Activated CD4-positive, alpha-beta T cell treated with anti-CD3 and anti-CD28 coated beads, Interleukin-2, amount 10 ng/mL, durations not matched to agents 24 days and 14 days (primary cell): ENCODE results near the gene DDIT3. TPM values are rescaled to one million over a fixed set of nuclear protein-coding genes. Genes with fewer than 3 reads are reported as not detected.
"Not testable (repeated sequence)": the region's sequence is repeated elsewhere in the genome, so short reads cannot be mapped to it uniquely, and the experiment has no call there.

Experiments
- DNase-seq: peaks from one replicate; pipeline ENCODE4 v3.0.0; 2022
- H3K27ac Mint-ChIP-seq: one replicate; pipeline ENCODE4 v1.8.0; 2022; ENCODE audit warnings: mild to moderate bottlenecking, mixed read lengths
- H3K27me3 Mint-ChIP-seq: one replicate; pipeline ENCODE4 v1.8.0; 2022; ENCODE audit warnings: mixed read lengths
- H3K36me3 Mint-ChIP-seq: one replicate; pipeline ENCODE4 v1.8.0; 2022; ENCODE audit warnings: low read depth, mild to moderate bottlenecking, mixed read lengths
- H3K4me1 Mint-ChIP-seq: one replicate; pipeline ENCODE4 v1.8.0; 2021; ENCODE audit warnings: mixed read lengths
- H3K4me3 Mint-ChIP-seq: one replicate; pipeline ENCODE4 v1.8.0; 2022; ENCODE audit warnings: mild to moderate bottlenecking, moderate library complexity, mixed read lengths
- H3K9me3 Mint-ChIP-seq: one replicate; pipeline ENCODE4 v1.8.0; 2021; ENCODE audit warnings: mixed read lengths
- intact Hi-C: fragments of 100-400 bp; cut with micrococcal nuclease; formaldehyde crosslinking; loops from one replicate; pipeline ENCODE4 v1.15.1; 2023
- total RNA-seq: library from RNA; stranded (reverse); gene quantifications from 2 replicates; pipeline ENCODE4 v1.2.3, GENCODE V29; 2022

The DDIT3 gene
- 15.3 and 16.7 TPM in 2 replicates for total RNA-seq

- Mint-ChIP-seq H3K27me3 (no peaks in the 10 kb centered on the region), H3K36me3 (peaks cover 61% of the 10 kb centered on the region), H3K4me3 (peak within 1 kb of the TSS; percentile 97), H3K27ac (peak within 1 kb of the TSS; percentile 100), H3K9me3 (no peaks in the 10 kb centered on the region), H3K4me1 (peaks cover 56% of the 10 kb centered on the region)
- intact Hi-C loops = loop anchor here (1.0 to 5.0 kb wide), 8 partner anchors 27 to 833 kb away; partner anchors contain the start of genes ARHGAP9, CDK4, CTDSP2 and DCTN2
- DNase-seq = peak; percentile 100
Measured at GRCh38 chr12:57520053-57520818, at the start of gene DDIT3. DDIT3 (minus strand) TSS chr12:57520514; CDS start chr12:57517406, 3,108 bp downstream.

GRCh38 chr12:57569858-57570257 lies 49.5 kb upstream of the DDIT3 start:
- Mint-ChIP-seq H3K27ac (no peak overlapping the region), H3K4me3 (no peak overlapping the region), H3K4me1 (no peaks in the 10 kb centered on the region), H3K36me3 (no peaks in the 10 kb centered on the region), H3K9me3 (no peaks in the 10 kb centered on the region), H3K27me3 (no peaks in the 10 kb centered on the region)
- intact Hi-C loops = no loop called here
- DNase-seq = no peak

GRCh38 chr12:57568838-57569237 lies 48.5 kb upstream of the DDIT3 start:
- Mint-ChIP-seq H3K9me3 (no peaks in the 10 kb centered on the region), H3K4me1 (no peaks in the 10 kb centered on the region), H3K36me3 (no peaks in the 10 kb centered on the region), H3K27ac (no peak overlapping the region), H3K4me3 (no peak overlapping the region), H3K27me3 (peaks cover 3% of the 10 kb centered on the region)
- DNase-seq = no peak
- intact Hi-C loops = no loop called here

GRCh38 chr12:57564178-57564740 lies 43.9 kb upstream of the DDIT3 start:
- H3K36me3 Mint-ChIP-seq = no peaks in the 10 kb centered on the region
- no peak overlapping the region for H3K27ac Mint-ChIP-seq
- no peak overlapping the region for H3K4me3 Mint-ChIP-seq
- no peak for DNase-seq
- H3K4me1 Mint-ChIP-seq = peaks cover 3% of the 10 kb centered on the region
- H3K9me3 Mint-ChIP-seq = no peaks in the 10 kb centered on the region
- H3K27me3 Mint-ChIP-seq = peaks cover 13% of the 10 kb centered on the region
- intact Hi-C loops = no loop called here

- H3K4me3 Mint-ChIP-seq = no peak overlapping the region
- no peak overlapping the region for H3K27ac Mint-ChIP-seq
- H3K36me3 Mint-ChIP-seq = no peaks in the 10 kb centered on the region
- peaks cover 3% of the 10 kb centered on the region for H3K4me1 Mint-ChIP-seq
- intact Hi-C loops = no loop called here
- H3K27me3 Mint-ChIP-seq = peaks cover 13% of the 10 kb centered on the region
- no peaks in the 10 kb centered on the region for H3K9me3 Mint-ChIP-seq
- no peak for DNase-seq
Measured at GRCh38 chr12:57563358-57563757, 43.0 kb upstream of the DDIT3 start.

GRCh38 chr12:57561117-57561516 lies 40.8 kb upstream of the DDIT3 start:
- H3K4me1 Mint-ChIP-seq, H3K9me3 Mint-ChIP-seq, H3K36me3 Mint-ChIP-seq, H3K27ac Mint-ChIP-seq, intact Hi-C loops, H3K4me3 Mint-ChIP-seq, DNase-seq: not testable (repeated sequence)
- peaks cover 13% of the 10 kb centered on the region for H3K27me3 Mint-ChIP-seq

- no peak overlapping the region for H3K27ac Mint-ChIP-seq
- peaks cover 13% of the 10 kb centered on the region for H3K27me3 Mint-ChIP-seq
- H3K4me1 Mint-ChIP-seq = peaks cover 3% of the 10 kb centered on the region
- no peak for DNase-seq
- intact Hi-C loops = no loop called here
- no peaks in the 10 kb centered on the region for H3K36me3 Mint-ChIP-seq
- no peaks in the 10 kb centered on the region for H3K9me3 Mint-ChIP-seq
- H3K4me3 Mint-ChIP-seq = no peak overlapping the region
Measured at GRCh38 chr12:57560516-57560915, 40.2 kb upstream of the DDIT3 start.

- intact Hi-C loops = no loop called here
- H3K27ac Mint-ChIP-seq = no peak overlapping the region
- H3K36me3 Mint-ChIP-seq = no peaks in the 10 kb centered on the region
- peaks cover 3% of the 10 kb centered on the region for H3K4me1 Mint-ChIP-seq
- no peaks in the 10 kb centered on the region for H3K9me3 Mint-ChIP-seq
- no peak overlapping the region for H3K4me3 Mint-ChIP-seq
- H3K27me3 Mint-ChIP-seq = peaks cover 13% of the 10 kb centered on the region
- DNase-seq = no peak
Measured at GRCh38 chr12:57558864-57559263, 38.5 kb upstream of the DDIT3 start.

- peaks cover 10% of the 10 kb centered on the region for H3K27me3 Mint-ChIP-seq
- intact Hi-C loops = no loop called here
- H3K36me3 Mint-ChIP-seq = no peaks in the 10 kb centered on the region
- no peak overlapping the region for H3K4me3 Mint-ChIP-seq
- no peaks in the 10 kb centered on the region for H3K9me3 Mint-ChIP-seq
- no peak overlapping the region for H3K27ac Mint-ChIP-seq
- no peak for DNase-seq
- H3K4me1 Mint-ChIP-seq = peaks cover 13% of the 10 kb centered on the region
Measured at GRCh38 chr12:57554897-57555296, 34.6 kb upstream of the DDIT3 start.

GRCh38 chr12:57554453-57554852 lies 34.1 kb upstream of the DDIT3 start:
- no peak overlapping the region for H3K27ac Mint-ChIP-seq
- peaks cover 13% of the 10 kb centered on the region for H3K4me1 Mint-ChIP-seq
- peaks cover 11% of the 10 kb centered on the region for H3K27me3 Mint-ChIP-seq

GRCh38 chr12:57553343-57554202 lies 33.3 kb upstream of the DDIT3 start:
- H3K4me1 Mint-ChIP-seq = peaks cover 20% of the 10 kb centered on the region
- H3K27ac Mint-ChIP-seq = no peak overlapping the region
- H3K9me3 Mint-ChIP-seq = no peaks in the 10 kb centered on the region
- no peak for DNase-seq
- H3K36me3 Mint-ChIP-seq = no peaks in the 10 kb centered on the region
- H3K27me3 Mint-ChIP-seq = peaks cover 18% of the 10 kb centered on the region
- intact Hi-C loops = no loop called here
- no peak overlapping the region for H3K4me3 Mint-ChIP-seq

More at GRCh38 chr12:57554453-57554852, 34.1 kb upstream of the DDIT3 start:
- Mint-ChIP-seq H3K36me3 (no peaks in the 10 kb centered on the region), H3K4me3 (no peak overlapping the region), H3K9me3 (no peaks in the 10 kb centered on the region)
- no peak for DNase-seq
- intact Hi-C loops = no loop called here

GRCh38 chr12:57552835-57553313 lies 32.6 kb upstream of the DDIT3 start:
- Mint-ChIP-seq H3K4me3 (no peak overlapping the region), H3K27me3 (peaks cover 22% of the 10 kb centered on the region), H3K36me3 (no peaks in the 10 kb centered on the region), H3K4me1 (peaks cover 23% of the 10 kb centered on the region), H3K9me3 (no peaks in the 10 kb centered on the region), H3K27ac (no peak overlapping the region)
- intact Hi-C loops = no loop called here
- DNase-seq = no peak

- Mint-ChIP-seq H3K36me3 (no peaks in the 10 kb centered on the region), H3K27ac (no peak overlapping the region), H3K27me3 (peaks cover 22% of the 10 kb centered on the region), H3K9me3 (no peaks in the 10 kb centered on the region), H3K4me3 (no peak overlapping the region), H3K4me1 (peaks cover 25% of the 10 kb centered on the region)
- intact Hi-C loops = no loop called here
- DNase-seq = no peak
Measured at GRCh38 chr12:57552306-57552651, 32.0 kb upstream of the DDIT3 start.
